ENCODE measurements around the gene KIF13A.

Gene KIF13A

DNA sequence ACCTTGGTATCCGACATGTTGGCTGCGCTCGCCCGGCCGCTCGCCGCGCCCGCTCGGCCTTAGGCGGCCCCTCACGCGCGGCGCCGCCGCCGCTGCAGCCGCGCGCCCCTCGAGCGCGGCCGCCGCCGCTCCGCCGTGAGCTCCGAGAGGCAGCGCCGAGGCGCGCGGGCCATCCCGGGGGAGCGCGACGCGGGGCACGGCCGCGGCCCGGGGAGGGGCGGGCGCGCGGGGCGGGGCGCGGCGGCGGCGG lies at the start of gene KIF13A:
TSS of gene KIF13A (minus strand) at position 189 of the 250 bp plus-strand sequence. CDS start at position 17, 172 bp downstream.
- no peaks in the 10 kb centered on the region for H3K9me3 Mint-ChIP-seq
- TF ChIP-seq CTCF (IDR thresholded peaks at IDR 0.05; ENCODE audit: unreplicated experiment in 3 of 3) = no peak
- H3K36me3 Mint-ChIP-seq (ENCODE audit: low read depth) = peaks cover 14% of the 10 kb centered on the region
- peaks cover 10% of the 10 kb centered on the region for H3K27me3 Mint-ChIP-seq (ENCODE audit: low read depth)
- peak within 1 kb of the TSS; percentile 99 to 100 (median 100) for H3K4me3 Mint-ChIP-seq
- H3K27ac Mint-ChIP-seq = peak within 1 kb of the TSS; percentile 99 to 100 (median 99)
- peaks cover 35% of the 10 kb centered on the region for H3K4me1 Mint-ChIP-seq

GRCh38 chr6:18036781-18037180 lies 49.3 kb upstream of the KIF13A start:
- Mint-ChIP-seq H3K4me1 (peaks cover 9% of the 10 kb centered on the region), H3K27ac (no peak overlapping the region), H3K36me3 (ENCODE audit: low read depth) (no peaks in the 10 kb centered on the region), H3K9me3 (no peaks in the 10 kb centered on the region), H3K4me3 (no peak overlapping the region), H3K27me3 (ENCODE audit: low read depth) (peaks cover 5% of the 10 kb centered on the region)
- no peak for TF ChIP-seq CTCF (IDR thresholded peaks at IDR 0.05; ENCODE audit: unreplicated experiment in 3 of 3)

DNA sequence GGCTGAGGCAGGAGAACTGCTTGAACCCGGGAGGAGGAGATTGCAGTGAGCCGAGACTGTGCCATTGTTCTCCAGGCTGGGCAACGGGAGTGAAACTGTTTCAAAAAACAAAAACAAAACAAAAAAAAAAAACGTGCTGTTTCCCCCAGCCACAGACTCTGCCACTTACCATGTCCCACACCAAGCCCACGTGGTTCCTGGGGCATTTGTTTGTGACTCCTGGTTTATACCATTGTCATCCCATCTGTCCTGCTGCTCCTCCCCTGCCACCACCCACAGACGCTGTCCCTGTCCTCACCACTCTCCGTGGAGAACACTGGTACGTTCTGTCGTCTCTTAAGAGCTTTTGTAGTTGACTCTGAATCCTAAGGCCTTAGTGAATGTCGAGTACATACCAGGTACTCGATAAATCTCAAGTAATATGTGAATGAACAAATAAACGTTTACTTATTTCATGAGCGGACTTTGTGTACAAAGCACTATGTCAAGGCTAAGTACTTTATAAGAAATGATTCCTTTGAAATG lies 48.0 kb upstream of the KIF13A start:
- H3K36me3 Mint-ChIP-seq (ENCODE audit: low read depth) = no peaks in the 10 kb centered on the region

DNA sequence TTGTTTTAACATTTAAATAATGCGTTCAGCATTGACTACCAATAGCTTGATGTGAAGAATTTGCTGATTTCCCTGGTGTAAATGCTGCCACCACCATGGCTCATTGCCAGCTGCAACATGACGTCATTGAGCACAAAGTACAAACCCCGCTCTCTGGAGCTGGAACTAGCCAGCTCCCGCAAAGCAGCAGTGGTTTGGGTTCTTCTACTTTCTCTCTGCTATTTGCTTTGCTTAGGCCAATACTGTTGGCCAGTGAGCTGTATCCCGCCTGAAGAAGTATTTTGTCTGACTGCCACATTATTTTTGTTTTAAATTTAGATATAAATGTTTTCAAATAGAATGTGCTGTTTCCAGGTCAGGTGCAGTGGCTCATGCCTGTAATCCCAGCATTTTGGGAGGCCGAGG lies 47.4 kb upstream of the KIF13A start:
- H3K9me3 Mint-ChIP-seq = no peaks in the 10 kb centered on the region
- TF ChIP-seq CTCF (IDR thresholded peaks at IDR 0.05; ENCODE audit: unreplicated experiment in 3 of 3) = no peak
- no peaks in the 10 kb centered on the region for H3K4me1 Mint-ChIP-seq
- H3K4me3 Mint-ChIP-seq = no peak overlapping the region
- peaks cover 5% of the 10 kb centered on the region for H3K27me3 Mint-ChIP-seq (ENCODE audit: low read depth)
- H3K36me3 Mint-ChIP-seq (ENCODE audit: low read depth) = no peaks in the 10 kb centered on the region
- no peak overlapping the region for H3K27ac Mint-ChIP-seq

More for the DNA sequence above, 48.0 kb upstream of the KIF13A start:
- Mint-ChIP-seq H3K27me3 (ENCODE audit: low read depth) (peaks cover 5% of the 10 kb centered on the region), H3K4me1 (no peaks in the 10 kb centered on the region), H3K9me3 (no peaks in the 10 kb centered on the region), H3K27ac (no peak overlapping the region), H3K4me3 (no peak overlapping the region)
- no peak for TF ChIP-seq CTCF (IDR thresholded peaks at IDR 0.05; ENCODE audit: unreplicated experiment in 3 of 3)

GRCh38 chr6:18031680-18032256 lies 44.3 kb upstream of the KIF13A start:
- Mint-ChIP-seq H3K27me3 (ENCODE audit: low read depth) (peaks cover 1% of the 10 kb centered on the region), H3K4me3 (no peak overlapping the region), H3K27ac (no peak overlapping the region), H3K9me3 (no peaks in the 10 kb centered on the region), H3K4me1 (no peaks in the 10 kb centered on the region), H3K36me3 (ENCODE audit: low read depth) (no peaks in the 10 kb centered on the region)
- no peak for TF ChIP-seq CTCF (IDR thresholded peaks at IDR 0.05; ENCODE audit: unreplicated experiment in 3 of 3)

DNA sequence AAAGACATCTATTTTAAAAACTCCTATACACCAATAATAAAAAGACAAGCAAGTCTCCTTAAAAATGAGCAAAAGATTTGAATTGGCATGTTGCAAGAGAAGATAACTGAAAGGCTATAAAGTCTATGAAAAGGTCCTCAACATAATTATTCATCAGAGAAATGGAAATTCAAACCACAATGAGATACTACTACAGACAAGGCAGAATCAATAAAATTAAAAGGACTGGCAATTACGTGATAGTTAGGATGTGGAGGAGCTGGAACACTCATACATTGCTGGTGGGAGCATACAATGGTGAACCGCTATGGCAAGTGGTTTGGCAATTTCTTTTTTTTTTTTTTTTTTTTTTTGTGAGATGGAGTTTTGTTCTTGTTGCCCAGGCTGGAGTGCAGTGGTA lies 43.8 kb upstream of the KIF13A start:
- H3K4me3 Mint-ChIP-seq = no peak overlapping the region
- no peaks in the 10 kb centered on the region for H3K4me1 Mint-ChIP-seq
- no peak overlapping the region for H3K27ac Mint-ChIP-seq
- H3K27me3 Mint-ChIP-seq (ENCODE audit: low read depth) = no peaks in the 10 kb centered on the region
- TF ChIP-seq CTCF (IDR thresholded peaks at IDR 0.05; ENCODE audit: unreplicated experiment in 3 of 3) = no peak
- no peaks in the 10 kb centered on the region for H3K9me3 Mint-ChIP-seq
- no peaks in the 10 kb centered on the region for H3K36me3 Mint-ChIP-seq (ENCODE audit: low read depth)

Data from nephron (organoid).